ENCODE measurements around the gene PHOX2B. TPM values are rescaled to one million over a fixed set of nuclear protein-coding genes. Genes with fewer than 3 reads are reported as not detected.

The PHOX2B gene
- total and polyA plus RNA-seq, 2 of the 13 experiments (the other 11 are each of a cell fraction or from before 2014, with no cell fraction given), result not detected

DNA sequence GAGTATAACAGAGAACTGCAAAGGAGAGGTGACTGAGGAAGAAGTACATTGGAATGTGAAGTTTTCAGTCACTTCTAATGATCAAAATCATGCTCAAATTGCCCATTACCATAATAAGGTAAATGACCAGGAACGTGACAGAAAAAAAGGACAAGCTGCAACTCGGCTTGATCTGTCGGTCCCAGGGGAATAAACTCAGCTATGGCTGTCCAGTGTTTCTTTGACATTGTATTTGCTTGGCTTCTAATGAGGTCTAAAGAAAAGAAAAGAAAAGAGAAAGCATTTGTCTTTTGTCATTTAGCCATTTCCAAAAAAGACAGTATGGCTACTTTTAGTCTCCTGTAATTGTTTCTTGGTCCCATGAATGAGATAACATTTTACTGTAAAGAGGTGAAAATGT is 25.2 kb downstream of the PHOX2B start (continued):
- TF ChIP-seq ZNF235 (CRISPR knock-in tag; IDR thresholded peaks at IDR 0.05; ENCODE audit: borderline replicate concordance) (no peak), BRD4 (CRISPR knock-in tag; IDR thresholded peaks at IDR 0.05) (no peak), ZNF589 (CRISPR knock-in tag; conservative IDR thresholded peaks at IDR 0.05) (no peak), ZBTB37 (CRISPR knock-in tag; IDR thresholded peaks at IDR 0.05) (no peak), KLF6 (CRISPR knock-in tag; IDR thresholded peaks at IDR 0.05) (no peak), MTF2 (CRISPR knock-in tag; IDR thresholded peaks at IDR 0.05; ENCODE audit: borderline replicate concordance) (no peak), MLX (CRISPR knock-in tag; IDR thresholded peaks at IDR 0.05) (no peak), ZNF670 (CRISPR knock-in tag; IDR thresholded peaks at IDR 0.05; ENCODE audit: borderline replicate concordance) (no peak), PPARG (CRISPR knock-in tag; conservative IDR thresholded peaks at IDR 0.05) (no peak)

- TF ChIP-seq POLR2AphosphoS5 (IDR thresholded peaks at IDR 0.05; ENCODE audit: low read depth, low read length) (no peak), TBX2 (CRISPR knock-in tag; IDR thresholded peaks at IDR 0.05; ENCODE audit: borderline replicate concordance) (no peak), TBP (CRISPR knock-in tag; IDR thresholded peaks at IDR 0.05) (no peak), MYC (CRISPR knock-in tag; IDR thresholded peaks at IDR 0.05; ENCODE audit: borderline replicate concordance) (no peak), SMARCC2 (IDR thresholded peaks at IDR 0.05) (no peak)
- TF ChIP-seq, protein P1, sequence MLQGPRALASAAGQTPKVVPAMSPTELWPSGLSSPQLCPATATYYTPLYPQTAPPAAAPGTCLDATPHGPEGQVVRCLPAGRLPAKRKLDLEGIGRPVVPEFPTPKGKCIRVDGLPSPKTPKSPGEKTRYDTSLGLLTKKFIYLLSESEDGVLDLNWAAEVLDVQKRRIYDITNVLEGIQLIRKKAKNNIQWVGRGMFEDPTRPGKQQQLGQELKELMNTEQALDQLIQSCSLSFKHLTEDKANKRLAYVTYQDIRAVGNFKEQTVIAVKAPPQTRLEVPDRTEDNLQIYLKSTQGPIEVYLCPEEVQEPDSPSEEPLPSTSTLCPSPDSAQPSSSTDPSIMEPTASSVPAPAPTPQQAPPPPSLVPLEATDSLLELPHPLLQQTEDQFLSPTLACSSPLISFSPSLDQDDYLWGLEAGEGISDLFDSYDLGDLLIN (CRISPR knock-in tag; IDR thresholded peaks at IDR 0.05; ENCODE audit: borderline replicate concordance), result no peak
- TF ChIP-seq, protein P2, sequence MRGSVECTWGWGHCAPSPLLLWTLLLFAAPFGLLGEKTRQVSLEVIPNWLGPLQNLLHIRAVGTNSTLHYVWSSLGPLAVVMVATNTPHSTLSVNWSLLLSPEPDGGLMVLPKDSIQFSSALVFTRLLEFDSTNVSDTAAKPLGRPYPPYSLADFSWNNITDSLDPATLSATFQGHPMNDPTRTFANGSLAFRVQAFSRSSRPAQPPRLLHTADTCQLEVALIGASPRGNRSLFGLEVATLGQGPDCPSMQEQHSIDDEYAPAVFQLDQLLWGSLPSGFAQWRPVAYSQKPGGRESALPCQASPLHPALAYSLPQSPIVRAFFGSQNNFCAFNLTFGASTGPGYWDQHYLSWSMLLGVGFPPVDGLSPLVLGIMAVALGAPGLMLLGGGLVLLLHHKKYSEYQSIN (CRISPR knock-in tag; IDR thresholded peaks at IDR 0.05; ENCODE audit: borderline replicate concordance), result no peak
- 38% methylated on average over 1 of the region's 1 CpG for WGBS (ENCODE audit: low lambda C conversion rate)
- no peaks in the 10 kb centered on the region for H4K20me1 ChIP-seq (ENCODE audit: insufficient read depth, low read length)
- ChIA-PET CTCF (ENCODE audit: low intra/inter-chr PET ratio, low total read pairs) (no interaction called here), POLR2A (no interaction called here)
- no peak for ATAC-seq
- no peak overlapping the region for H3K4me2 ChIP-seq (ENCODE audit: low read depth, low read length)
- in situ Hi-C loops (cut with HindIII; ENCODE audit: extremely low pct_ligation_motif_present, low pct_unique_long_range_greater_than_20kb), result no loop called here
- no TSS peak for BruUV-seq (replicated peaks)
- H3K79me2 ChIP-seq (ENCODE audit: insufficient read depth, low read length), result no peaks in the 10 kb centered on the region
- no peak overlapping the region for H3K27ac ChIP-seq (ENCODE audit: extremely low read length, insufficient read depth, low read length)
- intact Hi-C loops (cut with micrococcal nuclease; ENCODE audit: unreplicated experiment), result no loop called here
- no peaks in the 10 kb centered on the region for H3K36me3 ChIP-seq (replicated peaks in 1 of 2; ENCODE audit: control insufficient read depth in 1 of 2, insufficient read depth in 2 of 2, low read length in 2 of 2)
- H3K9me3 ChIP-seq (ENCODE audit: low read length), result peaks cover 16% of the 10 kb centered on the region
- H3K4me3 ChIP-seq (replicated peaks in 1 of 3; ENCODE audit: insufficient read depth in 1 of 3, low read depth in 2 of 3, low read length in 3 of 3), result no peak overlapping the region
- H2AFZ ChIP-seq (ENCODE audit: low read length), result no peak overlapping the region
- no peaks in the 10 kb centered on the region for H3K4me1 ChIP-seq (ENCODE audit: insufficient read depth, low read length)
- H3K27me3 ChIP-seq (ENCODE audit: control insufficient read depth in 1 of 2, insufficient read depth in 2 of 2, low read length in 2 of 2), result no peaks in the 10 kb centered on the region; a peak in 1 of 5 replicates
- no peak overlapping the region for H3K9ac ChIP-seq (ENCODE audit: insufficient read depth, low read depth, low read length)
- DNase-seq (ENCODE audit: low spot score), result no peak
- FAIRE-seq, result no peak
Observed at GRCh38 chr4:41722181-41722580, 26.3 kb downstream of the PHOX2B start.

Measured in HepG2 (cell line).